Body of pancreas (tissue), 4 donors: ENCODE measurements around the gene VLDLR.

Experiments used
- POLR2A ChIP-seq, 3 donors: fragments of 450-650 bp; IDR thresholded peaks; one replicate each; pipeline ENCODE4 v1.6.1; 2016; ENCODE audit warnings: antibody characterized with exemption in 3 of 3, mild to moderate bottlenecking in 2 of 3
- TF ChIP-seq, protein P1 (sequence below), 7 experiments: fragments of 450-650 bp in 4 of 7; fragments of 200-600 bp in 3 of 7; sonication (generic) in 3 of 7; IDR thresholded peaks; one replicate each; pipeline ENCODE4 v1.5.1; 2016 to 2019; ENCODE audit warnings: antibody characterized with exemption in 7 of 7

DNA sequence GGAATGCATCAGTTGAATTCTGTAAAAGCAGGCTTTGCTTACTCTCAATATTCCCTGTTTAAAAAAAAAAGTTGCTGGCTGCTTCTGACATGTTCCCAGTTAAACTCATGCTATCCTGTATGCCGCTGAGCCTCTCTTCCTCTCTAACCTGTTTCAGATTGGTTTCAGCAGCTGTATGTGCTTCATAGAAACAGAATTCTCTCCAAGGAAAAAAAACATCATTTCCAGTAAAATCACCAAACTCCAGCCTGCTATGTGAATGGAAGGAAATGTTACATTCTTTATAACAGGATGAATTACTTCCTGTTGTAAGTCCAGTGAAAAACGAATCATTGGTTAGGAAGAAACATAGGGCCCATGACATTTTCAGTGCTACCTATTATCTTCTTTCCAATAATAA, 70.0 kb downstream of the VLDLR start:
- TF ChIP-seq, protein P1, sequence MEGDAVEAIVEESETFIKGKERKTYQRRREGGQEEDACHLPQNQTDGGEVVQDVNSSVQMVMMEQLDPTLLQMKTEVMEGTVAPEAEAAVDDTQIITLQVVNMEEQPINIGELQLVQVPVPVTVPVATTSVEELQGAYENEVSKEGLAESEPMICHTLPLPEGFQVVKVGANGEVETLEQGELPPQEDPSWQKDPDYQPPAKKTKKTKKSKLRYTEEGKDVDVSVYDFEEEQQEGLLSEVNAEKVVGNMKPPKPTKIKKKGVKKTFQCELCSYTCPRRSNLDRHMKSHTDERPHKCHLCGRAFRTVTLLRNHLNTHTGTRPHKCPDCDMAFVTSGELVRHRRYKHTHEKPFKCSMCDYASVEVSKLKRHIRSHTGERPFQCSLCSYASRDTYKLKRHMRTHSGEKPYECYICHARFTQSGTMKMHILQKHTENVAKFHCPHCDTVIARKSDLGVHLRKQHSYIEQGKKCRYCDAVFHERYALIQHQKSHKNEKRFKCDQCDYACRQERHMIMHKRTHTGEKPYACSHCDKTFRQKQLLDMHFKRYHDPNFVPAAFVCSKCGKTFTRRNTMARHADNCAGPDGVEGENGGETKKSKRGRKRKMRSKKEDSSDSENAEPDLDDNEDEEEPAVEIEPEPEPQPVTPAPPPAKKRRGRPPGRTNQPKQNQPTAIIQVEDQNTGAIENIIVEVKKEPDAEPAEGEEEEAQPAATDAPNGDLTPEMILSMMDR (IDR thresholded peaks at IDR 0.05), result no peak
- no peak for TF ChIP-seq POLR2A (IDR thresholded peaks at IDR 0.05)
